ENCODE measurements around the gene ARL15.
A peak's percentile ranks its signal among the peaks of the same experiment; 100 is the strongest.
"Not testable (repeated sequence)": the region's sequence is repeated elsewhere in the genome, so short reads cannot be mapped to it uniquely, and the experiment has no call there.

ARL15 gene

DNA sequence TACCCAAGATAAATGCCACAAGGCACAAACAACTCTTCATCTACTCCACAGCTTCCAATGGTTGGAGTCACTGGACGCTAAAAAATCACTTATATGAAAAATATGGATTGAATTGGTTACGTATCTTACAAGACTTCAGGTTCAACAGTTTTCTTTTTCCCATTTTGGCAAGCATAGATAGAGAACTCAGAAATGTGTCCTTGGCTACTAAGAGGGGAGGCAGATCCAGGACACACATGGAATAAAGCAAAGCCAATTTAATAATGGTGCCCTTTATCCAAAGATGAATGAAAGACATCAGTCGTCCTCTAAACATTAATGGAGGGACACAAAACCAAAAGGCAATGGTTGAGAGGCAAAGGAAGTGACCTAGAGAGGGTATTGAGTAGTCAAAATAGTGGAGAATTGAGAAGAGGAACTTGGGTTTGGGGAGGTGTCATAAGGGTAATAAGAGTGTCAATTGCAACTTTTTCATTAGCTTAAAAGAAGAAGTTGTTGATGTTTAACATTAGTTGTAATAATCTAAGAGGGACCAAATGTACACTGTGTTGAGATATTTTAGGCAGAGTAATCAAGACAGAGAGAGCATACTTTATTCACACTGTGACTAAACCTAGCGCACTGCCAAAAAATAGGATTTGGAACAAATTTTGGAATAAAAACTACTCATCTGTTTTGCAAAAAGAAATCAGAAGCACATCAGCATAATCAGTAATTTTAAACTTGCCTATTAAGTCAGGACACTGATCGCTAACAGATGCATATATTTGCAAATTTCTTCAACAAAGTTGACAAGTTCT is 308.2 kb downstream of the ARL15 start:
- no peak overlapping the region for H3K4me3 ChIP-seq
- in situ Hi-C loops (cut with MboI; ENCODE audit: low sequenced_read_pairs) = no loop called here
- H3K9me3 ChIP-seq = no peaks in the 10 kb centered on the region
- peaks cover 18% of the 10 kb centered on the region for H3K4me1 ChIP-seq
- no peak for DNase-seq (ENCODE audit: low spot score in 2 of 2)
- no peaks in the 10 kb centered on the region for H3K27me3 ChIP-seq (ENCODE audit: low read depth)
- H3K36me3 ChIP-seq (replicated peaks) = no peaks in the 10 kb centered on the region

DNA sequence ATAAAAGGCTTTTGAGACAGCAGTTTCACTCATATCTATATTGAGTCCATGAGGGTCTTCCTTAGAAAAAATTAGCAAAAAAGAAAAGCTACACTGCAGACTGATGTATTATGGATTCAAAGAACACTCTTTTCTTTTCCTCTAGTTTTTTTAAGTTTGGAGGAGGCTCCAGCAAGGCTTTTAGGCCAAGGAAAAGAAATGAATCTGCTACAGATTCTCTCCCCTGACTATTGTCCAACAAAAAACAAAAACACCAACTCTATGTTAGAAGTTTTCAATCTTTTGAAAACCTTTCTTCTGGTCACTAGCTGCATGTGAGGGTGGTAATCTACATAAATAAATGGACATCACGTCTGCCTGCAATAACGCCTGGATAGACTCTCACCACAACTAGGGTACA is 310.4 kb downstream of the ARL15 start:
- no peak for DNase-seq (ENCODE audit: low spot score in 2 of 2)
- H3K4me3 ChIP-seq = no peak overlapping the region
- in situ Hi-C loops (cut with MboI; ENCODE audit: low sequenced_read_pairs) = no loop called here
- no peaks in the 10 kb centered on the region for H3K36me3 ChIP-seq (replicated peaks)
- H3K27me3 ChIP-seq (ENCODE audit: low read depth) = no peaks in the 10 kb centered on the region
- no peaks in the 10 kb centered on the region for H3K9me3 ChIP-seq
- H3K4me1 ChIP-seq = peaks cover 19% of the 10 kb centered on the region

DNA sequence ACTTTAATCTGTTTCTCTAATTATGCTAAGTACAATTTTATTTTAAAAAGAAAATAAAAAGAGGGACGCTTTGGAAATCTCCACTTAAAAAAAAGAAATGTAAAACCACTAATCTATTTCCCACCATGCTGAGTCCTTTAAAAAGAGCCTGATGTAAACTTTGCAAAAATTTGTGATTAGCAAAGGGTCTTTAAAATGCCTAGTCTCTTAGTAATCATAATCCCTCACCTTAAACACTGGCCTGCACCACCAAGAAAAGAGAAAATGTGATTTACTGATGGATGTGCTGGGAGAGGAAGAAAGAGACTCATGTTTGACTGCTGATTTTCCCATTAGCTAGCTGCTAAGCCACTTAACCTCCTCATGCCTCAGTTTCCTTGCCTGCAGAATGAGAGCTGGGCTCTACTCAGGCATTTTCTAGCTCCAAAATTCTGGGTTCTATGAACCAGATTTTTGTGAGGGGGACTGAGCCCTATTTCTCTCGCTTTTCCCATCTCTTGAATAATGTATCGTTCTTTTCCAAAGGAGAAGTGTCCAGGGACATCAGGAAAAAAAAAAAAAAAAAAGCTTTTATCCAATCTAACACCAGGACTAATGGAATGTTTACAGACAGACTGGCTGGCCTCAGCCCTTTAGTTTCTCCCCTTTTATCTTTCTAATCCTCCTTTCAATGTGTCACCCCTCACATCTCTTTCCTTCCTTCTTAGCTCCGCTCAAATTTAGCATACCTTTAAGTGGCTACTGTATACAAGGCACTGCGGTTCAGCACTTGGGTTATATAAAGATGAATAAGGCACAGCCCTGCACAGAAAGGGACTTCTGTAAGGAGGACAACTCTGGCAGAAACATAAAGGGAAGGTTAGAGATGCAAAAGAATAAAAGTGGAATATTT is 312.4 kb downstream of the ARL15 start:
- Histone ChIP-seq H3K27me3 (ENCODE audit: low read depth) (no peaks in the 10 kb centered on the region), H3K9me3 (no peaks in the 10 kb centered on the region), H3K4me3 (no peak overlapping the region), H3K4me1 (peaks cover 19% of the 10 kb centered on the region), H3K36me3 (replicated peaks) (no peaks in the 10 kb centered on the region)
- in situ Hi-C loops (cut with MboI; ENCODE audit: low sequenced_read_pairs) = no loop called here
- peak; percentile 44 to 89 for DNase-seq (ENCODE audit: low spot score in 2 of 2)

DNA sequence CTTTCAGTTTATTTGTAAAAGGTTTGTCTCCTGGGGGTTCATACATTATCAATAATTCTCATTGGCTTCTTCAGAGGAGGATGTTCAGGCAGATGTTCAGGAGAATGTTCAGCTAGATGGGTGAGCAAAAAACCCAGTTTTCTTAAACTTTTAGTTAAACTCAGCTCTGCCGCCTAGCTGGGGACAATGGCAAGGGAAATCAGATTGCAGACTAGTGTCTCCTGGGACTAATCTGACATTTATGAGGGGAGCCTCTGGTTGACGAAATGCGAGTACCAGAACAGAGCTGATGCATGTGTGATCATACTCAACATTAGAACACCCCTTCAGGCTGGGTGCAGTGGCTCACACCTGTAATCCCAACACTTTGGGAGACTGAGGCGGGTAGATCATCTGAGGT is 314.4 kb downstream of the ARL15 start:
- peak; percentile 31 to 36 for DNase-seq (ENCODE audit: low spot score in 2 of 2)
- peaks cover 19% of the 10 kb centered on the region for H3K4me1 ChIP-seq
- H3K36me3 ChIP-seq (replicated peaks) = no peaks in the 10 kb centered on the region
- H3K9me3 ChIP-seq = no peaks in the 10 kb centered on the region
- in situ Hi-C loops (cut with MboI; ENCODE audit: low sequenced_read_pairs) = no loop called here
- no peak overlapping the region for H3K4me3 ChIP-seq
- no peaks in the 10 kb centered on the region for H3K27me3 ChIP-seq (ENCODE audit: low read depth)

DNA sequence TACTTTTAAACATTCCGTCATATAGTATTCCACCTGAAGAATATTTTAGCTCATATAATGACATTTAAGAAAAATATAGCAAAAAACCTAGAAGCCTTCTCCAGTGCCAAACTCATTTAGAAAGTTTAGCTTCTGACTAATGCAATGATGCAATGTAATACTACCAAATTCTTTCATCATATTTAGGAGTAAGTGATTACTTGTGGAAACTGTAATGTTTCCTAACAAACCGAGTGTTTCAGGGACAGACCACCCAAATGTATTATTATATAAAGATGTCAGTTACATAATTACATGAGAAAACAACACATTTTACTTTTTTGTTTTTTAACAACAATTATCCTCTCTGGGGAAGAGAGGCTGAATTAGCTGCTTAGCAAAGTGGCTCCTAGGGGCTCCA is 316.2 kb downstream of the ARL15 start:
- no peaks in the 10 kb centered on the region for H3K27me3 ChIP-seq (ENCODE audit: low read depth)
- in situ Hi-C loops (cut with MboI; ENCODE audit: low sequenced_read_pairs) = no loop called here
- no peaks in the 10 kb centered on the region for H3K9me3 ChIP-seq
- no peak overlapping the region for H3K4me3 ChIP-seq
- peaks cover 19% of the 10 kb centered on the region for H3K4me1 ChIP-seq
- DNase-seq (ENCODE audit: low spot score in 2 of 2) = no peak
- no peaks in the 10 kb centered on the region for H3K36me3 ChIP-seq (replicated peaks)

DNA sequence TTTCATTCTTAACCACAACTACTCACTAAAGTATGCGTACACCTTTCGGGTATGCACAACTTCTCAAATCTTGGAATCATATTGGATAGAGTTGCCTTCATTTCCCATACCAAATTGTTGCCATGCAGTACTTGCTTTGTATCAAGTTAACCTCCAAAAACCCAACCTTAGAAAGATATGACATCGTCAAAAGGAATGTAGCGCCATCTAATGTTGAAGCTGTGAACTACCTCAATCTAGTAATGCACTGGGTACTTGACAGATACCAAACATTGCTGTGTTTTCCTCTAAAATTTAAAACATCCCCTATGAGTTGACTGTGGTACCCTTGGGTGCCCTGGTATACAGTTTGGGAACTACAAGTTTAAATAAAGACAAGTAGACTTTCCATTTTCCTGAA is 318.4 kb downstream of the ARL15 start:
- Histone ChIP-seq H3K9me3 (no peaks in the 10 kb centered on the region), H3K4me1 (peaks cover 2% of the 10 kb centered on the region), H3K4me3 (no peak overlapping the region), H3K36me3 (replicated peaks) (no peaks in the 10 kb centered on the region), H3K27me3 (ENCODE audit: low read depth) (no peaks in the 10 kb centered on the region)
- DNase-seq (ENCODE audit: low spot score in 2 of 2) = peak in 1 of 2 experiments; percentile 22
- in situ Hi-C loops (cut with MboI; ENCODE audit: low sequenced_read_pairs) = no loop called here

DNA sequence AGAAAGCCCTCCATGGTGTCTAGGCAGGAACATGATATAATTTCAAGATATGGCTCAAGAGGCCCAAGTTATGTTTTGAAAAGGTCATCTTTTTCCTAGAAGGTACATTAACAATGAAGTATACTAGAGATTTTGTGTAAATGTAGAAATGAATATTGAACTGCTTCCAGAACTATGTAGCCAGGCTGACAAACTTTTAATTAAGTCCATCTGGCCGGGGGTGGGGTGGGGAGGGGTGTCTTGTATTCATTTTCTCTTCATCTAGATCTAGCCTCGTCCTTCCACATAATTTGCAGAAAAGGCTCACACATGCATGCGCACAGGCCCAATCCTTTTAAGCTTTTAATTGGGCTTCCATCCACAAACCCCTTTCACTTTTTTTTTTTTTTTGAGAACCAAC is 323.3 kb downstream of the ARL15 start:
- no peak overlapping the region for H3K4me3 ChIP-seq
- in situ Hi-C loops (cut with MboI; ENCODE audit: low sequenced_read_pairs) = no loop called here
- no peaks in the 10 kb centered on the region for H3K9me3 ChIP-seq
- no peaks in the 10 kb centered on the region for H3K36me3 ChIP-seq (replicated peaks)
- no peak for DNase-seq (ENCODE audit: low spot score in 2 of 2)
- H3K27me3 ChIP-seq (ENCODE audit: low read depth) = no peaks in the 10 kb centered on the region
- H3K4me1 ChIP-seq = peaks cover 2% of the 10 kb centered on the region; the same call in 1 of the 2 replicates

DNA sequence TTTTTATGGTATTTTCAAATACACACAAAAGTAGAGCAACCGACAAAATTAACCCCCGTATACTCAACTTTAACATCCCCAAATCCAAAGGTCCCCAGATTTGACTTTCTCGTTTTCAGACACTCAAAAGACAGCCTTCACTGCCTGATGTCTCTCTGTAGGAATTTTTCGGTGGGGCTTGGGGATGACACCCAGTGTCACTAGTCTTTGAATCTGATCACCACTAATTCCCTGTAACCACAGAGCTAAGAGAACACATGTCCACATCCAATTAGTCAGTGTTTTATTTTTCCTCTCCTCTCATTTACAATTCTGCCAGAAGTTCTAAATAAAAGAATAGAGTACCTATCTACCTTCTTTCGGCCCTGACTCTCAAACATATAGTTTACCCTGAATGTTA is 324.6 kb downstream of the ARL15 start:
- Histone ChIP-seq H3K9me3 (no peaks in the 10 kb centered on the region), H3K4me3 (no peak overlapping the region), H3K36me3 (replicated peaks) (no peaks in the 10 kb centered on the region), H3K27me3 (ENCODE audit: low read depth) (no peaks in the 10 kb centered on the region), H3K4me1 (peaks cover 2% of the 10 kb centered on the region; the same call in 1 of the 2 replicates)
- no peak for DNase-seq (ENCODE audit: low spot score in 2 of 2)
- in situ Hi-C loops (cut with MboI; ENCODE audit: low sequenced_read_pairs) = no loop called here

DNA sequence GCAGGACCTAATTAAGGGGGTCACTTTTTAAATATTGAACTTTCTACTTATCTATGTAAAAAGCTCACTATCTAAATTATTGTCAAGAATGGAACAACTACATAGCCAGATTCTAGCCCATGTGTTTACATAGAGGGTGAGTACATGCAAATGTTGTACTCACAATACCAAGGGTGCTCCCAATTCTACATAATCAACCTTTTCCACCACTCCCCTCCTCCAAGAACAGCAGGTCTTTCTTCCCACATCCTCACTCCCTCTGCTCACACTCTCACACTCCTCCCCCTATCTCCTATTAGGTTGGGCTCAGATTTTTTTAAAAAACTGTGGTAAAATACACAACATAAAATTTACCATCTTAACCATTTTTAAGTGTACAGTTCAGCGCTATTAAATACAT is 325.4 kb downstream of the ARL15 start:
- in situ Hi-C loops (cut with MboI; ENCODE audit: low sequenced_read_pairs) = no loop called here
- no peak for DNase-seq (ENCODE audit: low spot score in 2 of 2)

DNA sequence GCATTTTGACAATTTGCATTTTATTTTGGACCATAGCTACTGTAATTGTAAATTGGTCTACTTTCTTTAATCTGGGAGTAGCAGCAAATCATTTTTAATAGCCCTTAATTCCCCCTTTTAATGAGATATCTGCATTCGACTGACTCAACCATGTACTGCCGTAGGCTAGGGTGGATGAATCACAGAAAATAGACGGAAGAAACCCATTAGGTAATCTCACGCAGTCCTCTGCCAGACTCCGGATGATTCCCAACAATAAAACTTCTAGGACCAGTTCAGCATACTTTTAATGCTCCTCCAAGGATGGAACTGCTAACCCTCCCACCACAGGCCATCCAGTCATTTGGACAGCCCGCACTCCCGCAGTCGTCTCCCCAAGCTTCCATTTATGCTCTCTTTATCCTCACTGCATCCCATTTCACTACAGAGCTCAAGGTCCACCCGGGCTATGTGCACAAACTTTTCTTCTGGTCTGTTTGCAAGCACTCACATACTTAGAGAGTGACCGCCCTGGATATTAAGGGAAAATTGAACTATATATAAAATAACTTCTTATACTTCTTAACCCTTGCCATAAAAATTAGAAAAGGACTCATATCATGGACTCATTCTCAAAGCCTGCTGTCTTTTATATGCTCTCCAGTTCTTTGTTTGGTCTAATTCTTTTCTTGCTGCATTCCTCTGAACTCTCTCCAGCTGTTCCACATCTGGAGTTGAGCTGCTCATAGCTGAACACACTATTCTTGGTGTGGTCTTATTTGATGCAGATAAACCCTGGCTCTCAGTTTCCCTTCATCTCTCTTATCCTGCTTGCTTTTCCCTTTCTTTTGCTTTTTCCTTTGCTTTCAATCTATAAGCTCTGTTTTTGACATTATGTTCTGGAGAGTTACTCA is 326.6 kb downstream of the ARL15 start:
- no peaks in the 10 kb centered on the region for H3K9me3 ChIP-seq
- H3K27me3 ChIP-seq (ENCODE audit: low read depth) = no peaks in the 10 kb centered on the region
- peaks cover 2% of the 10 kb centered on the region; the same call in 1 of the 2 replicates for H3K4me1 ChIP-seq
- in situ Hi-C loops (cut with MboI; ENCODE audit: low sequenced_read_pairs) = no loop called here
- no peak overlapping the region for H3K4me3 ChIP-seq
- no peak for DNase-seq (ENCODE audit: low spot score in 2 of 2)
- no peaks in the 10 kb centered on the region for H3K36me3 ChIP-seq (replicated peaks)

More for the DNA sequence above, 325.4 kb downstream of the ARL15 start:
- Histone ChIP-seq H3K4me1 (peaks cover 2% of the 10 kb centered on the region; the same call in 1 of the 2 replicates), H3K27me3 (ENCODE audit: low read depth) (no peaks in the 10 kb centered on the region), H3K4me3 (no peak overlapping the region), H3K36me3 (replicated peaks) (no peaks in the 10 kb centered on the region), H3K9me3 (no peaks in the 10 kb centered on the region)

DNA sequence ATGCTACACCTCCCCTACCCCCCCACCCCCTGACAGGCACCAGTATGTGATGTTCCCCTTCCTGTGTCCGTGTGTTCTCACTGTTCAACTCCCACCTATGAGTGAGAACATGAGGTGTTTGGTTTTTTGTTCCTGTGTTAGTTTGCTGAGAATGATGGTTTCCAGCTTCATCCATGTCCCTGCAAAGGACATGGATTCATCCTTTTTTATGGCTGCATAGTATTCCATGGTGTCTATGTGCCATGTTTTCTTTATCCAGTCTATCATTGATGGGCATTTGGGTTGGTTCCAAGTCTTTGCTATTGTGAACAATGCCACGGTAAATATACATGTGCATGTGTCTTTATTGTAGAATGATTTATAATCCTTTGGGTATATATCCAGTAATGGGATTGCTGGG is 328.1 kb downstream of the ARL15 start:
- H3K4me3 ChIP-seq; H3K36me3 ChIP-seq (replicated peaks); H3K9me3 ChIP-seq; H3K27me3 ChIP-seq (ENCODE audit: low read depth); in situ Hi-C loops (cut with MboI; ENCODE audit: low sequenced_read_pairs); H3K4me1 ChIP-seq; DNase-seq (ENCODE audit: low spot score in 2 of 2): not testable (repeated sequence)

DNA sequence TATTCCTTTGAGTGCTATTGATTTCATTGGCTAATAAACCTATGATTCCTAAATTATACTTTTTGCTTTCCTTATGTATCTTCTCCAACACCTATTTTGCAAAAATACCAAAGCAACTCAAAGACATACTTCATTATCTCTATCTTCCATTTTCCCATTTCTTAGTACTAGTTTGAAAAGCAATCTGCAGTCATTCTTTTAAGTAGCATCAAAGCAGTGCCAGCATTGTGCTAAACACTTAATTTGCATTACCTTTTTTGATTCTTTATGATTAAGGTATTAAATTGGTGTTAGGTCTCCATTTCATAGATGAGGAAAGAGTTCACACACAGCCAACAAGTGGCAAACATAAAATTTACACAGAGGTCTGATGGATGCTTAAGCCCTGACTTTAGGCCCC is 330.3 kb downstream of the ARL15 start:
- in situ Hi-C loops (cut with MboI; ENCODE audit: low sequenced_read_pairs) = no loop called here
- Histone ChIP-seq H3K9me3 (no peaks in the 10 kb centered on the region), H3K4me1 (no peaks in the 10 kb centered on the region), H3K4me3 (no peak overlapping the region), H3K27me3 (ENCODE audit: low read depth) (no peaks in the 10 kb centered on the region), H3K36me3 (replicated peaks) (no peaks in the 10 kb centered on the region)
- no peak for DNase-seq (ENCODE audit: low spot score in 2 of 2)

DNA sequence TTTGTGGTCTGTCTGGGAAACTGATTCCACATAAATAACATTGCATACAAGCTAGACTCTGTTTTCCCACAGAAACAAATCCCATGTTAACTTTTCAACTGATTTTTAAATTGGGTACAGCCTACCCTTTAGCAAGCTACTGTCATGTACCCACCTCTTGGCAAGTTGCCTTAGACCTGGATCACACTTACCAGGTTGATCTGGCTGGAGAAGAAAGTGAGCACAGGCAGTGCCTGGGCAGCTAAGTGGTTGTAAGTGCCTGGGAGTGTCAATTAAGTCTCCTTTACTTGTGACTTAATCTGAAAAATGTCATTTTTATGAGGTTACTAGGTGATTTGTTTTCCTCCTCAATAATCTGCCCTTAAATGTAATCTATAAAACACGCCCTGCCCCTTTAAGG is 336.4 kb downstream of the ARL15 start:
- no peaks in the 10 kb centered on the region for H3K36me3 ChIP-seq (replicated peaks)
- DNase-seq (ENCODE audit: low spot score in 2 of 2) = no peak
- H3K27me3 ChIP-seq (ENCODE audit: low read depth) = no peaks in the 10 kb centered on the region
- no peaks in the 10 kb centered on the region for H3K9me3 ChIP-seq
- H3K4me3 ChIP-seq = no peak overlapping the region
- no peaks in the 10 kb centered on the region for H3K4me1 ChIP-seq
- in situ Hi-C loops (cut with MboI; ENCODE audit: low sequenced_read_pairs) = no loop called here

All from HAP-1 (cell line).